Endothelial cell of umbilical vein (primary cell): ENCODE measurements around the gene IFITM5. TPM values are rescaled to one million over a fixed set of nuclear protein-coding genes. Genes with fewer than 3 reads are reported as not detected.

ENCODE experiments used
- BruUV-seq: library from RNA; stranded (reverse); fragments of 400-500 nt; replicated peaks from 2 replicates; lab custom pipeline; 2021; lab: Mats Ljungman, UMichigan
- CTCF ChIA-PET: fragments of 300-600, 350-600 bp; sonication (Branson Sonifier 250); formaldehyde crosslinking; loops from one replicate; lab custom pipeline; 2021; ENCODE audit warnings: antibody characterized with exemption, inconsistent platforms; lab: Charles Lee
- POLR2A ChIA-PET: fragments of 300-600, 350-600 bp; sonication (Branson Sonifier 250); formaldehyde crosslinking; loops from one replicate; lab custom pipeline; 2021; ENCODE audit warnings: antibody characterized with exemption, inconsistent platforms; lab: Charles Lee
- DNase-seq: peaks from one replicate; pipeline ENCODE4 v3.0.0-alpha.2; 2011; ENCODE audit warnings: low read depth, low spot score
- FAIRE-seq: peaks from 2 replicates; lab custom pipeline; 2011; peaks lifted over from hg19 to GRCh38; lab: Jason Lieb, UNC
- H2AFZ ChIP-seq: 2 replicates; pipeline ENCODE4 v1.6.0; 2012; ENCODE audit warnings: low read depth, low read length, control low read depth, inconsistent platforms
- H3K27ac ChIP-seq: 2 replicates; pipeline ENCODE4 v1.5.1; 2011; ENCODE audit warnings: low read depth, mild to moderate bottlenecking, control low read depth, low read length, moderate library complexity; ENCODE audit not compliant: insufficient read depth
- H3K27me3 ChIP-seq, 2 experiments: 2 replicates each; pipeline versions ENCODE4 v1.6.0 to v1.6.1; 2011; ENCODE audit warnings: low read length in 2 of 2, mixed read lengths in 1 of 2; ENCODE audit not compliant: control insufficient read depth in 2 of 2, insufficient read depth in 2 of 2
- H3K36me3 ChIP-seq, 2 experiments: 2 replicates in 1 of 2; 3 replicates in 1 of 2; pipeline ENCODE4 v1.5.1; 2011; ENCODE audit warnings: low read length in 2 of 2, mild to moderate bottlenecking in 1 of 2, moderate library complexity in 1 of 2; ENCODE audit not compliant: control insufficient read depth in 2 of 2, insufficient read depth in 2 of 2; ENCODE audit errors: extremely low read depth in 1 of 2
- H3K4me1 ChIP-seq: 3 replicates; pipeline ENCODE4 v1.5.1; 2011; ENCODE audit warnings: mild to moderate bottlenecking, low read length; ENCODE audit not compliant: control insufficient read depth, insufficient read depth; ENCODE audit errors: extremely low read depth
- H3K4me2 ChIP-seq: 2 replicates; pipeline ENCODE4 v1.6.1; 2011; ENCODE audit warnings: low read length, control low read depth, mixed read lengths; ENCODE audit not compliant: insufficient read depth
- H3K4me3 ChIP-seq, 3 experiments: fragments of 200-600 bp in 1 of 3; sonication (generic), shearing (Covaris generic) in 1 of 3; replicated peaks in 1 of 3; 2 replicates each; pipeline ENCODE4 v1.5.1; 2011 to 2016; ENCODE audit warnings: control low read depth in 3 of 3, low read length in 3 of 3, mild to moderate bottlenecking in 2 of 3, inconsistent platforms in 1 of 3, low read depth in 1 of 3, moderate library complexity in 1 of 3; ENCODE audit not compliant: insufficient read depth in 1 of 3
- H3K79me2 ChIP-seq: 2 replicates; pipeline ENCODE4 v1.6.0; 2012; ENCODE audit warnings: low read length, inconsistent platforms; ENCODE audit not compliant: control insufficient read depth, insufficient read depth
- H3K9ac ChIP-seq: replicated peaks from 2 replicates; pipeline ENCODE3; 2011; ENCODE audit warnings: low read length, control low read depth; ENCODE audit not compliant: insufficient read depth; ENCODE audit errors: extremely low read depth
- H3K9me1 ChIP-seq: replicated peaks from 3 replicates; pipeline ENCODE4 v1.6.0; 2011; ENCODE audit warnings: mild to moderate bottlenecking, low read length; ENCODE audit not compliant: control insufficient read depth, insufficient read depth; ENCODE audit errors: extremely low read depth
- H3K9me3 ChIP-seq: replicated peaks from 2 replicates; pipeline ENCODE4 v1.5.1; 2012; ENCODE audit warnings: low read length, inconsistent platforms; ENCODE audit not compliant: control insufficient read depth, insufficient read depth
- H4K20me1 ChIP-seq: replicated peaks from 2 replicates; pipeline ENCODE3; 2011; ENCODE audit warnings: mild to moderate bottlenecking, low read length; ENCODE audit not compliant: control insufficient read depth, insufficient read depth; ENCODE audit errors: extremely low read depth
- EZH2 ChIP-seq: IDR thresholded peaks from 2 replicates; pipeline ENCODE4 v1.6.1; 2012; ENCODE audit warnings: borderline replicate concordance, low read depth, mild to moderate bottlenecking, moderate library complexity, low read length, inconsistent platforms; ENCODE audit not compliant: severe bottlenecking
- FOS ChIP-seq: IDR thresholded peaks from 2 replicates; pipeline ENCODE4 v1.6.1; 2011; ENCODE audit warnings: mild to moderate bottlenecking, low read length, moderate library complexity, borderline replicate concordance; ENCODE audit not compliant: insufficient read depth
- GATA2 ChIP-seq: IDR thresholded peaks from 2 replicates; pipeline ENCODE4 v1.7.0; 2011; ENCODE audit warnings: low read depth, mild to moderate bottlenecking, moderate library complexity, mixed read lengths, low read length; ENCODE audit not compliant: insufficient read length, insufficient read depth
- JUN ChIP-seq: IDR thresholded peaks from 2 replicates; pipeline ENCODE4 v1.6.1; 2011; ENCODE audit warnings: borderline replicate concordance, low read depth; ENCODE audit not compliant: insufficient read length, insufficient read depth
- MYC ChIP-seq: IDR thresholded peaks from one replicate; pipeline ENCODE4 v1.6.1; 2011; ENCODE audit warnings: mild to moderate bottlenecking, low read depth, low read length
- POLR2A ChIP-seq: IDR thresholded peaks from 2 replicates; pipeline ENCODE4 v1.6.1; 2012; ENCODE audit warnings: low read depth, mild to moderate bottlenecking, control low read depth, low read length
- POLR2AphosphoS5 ChIP-seq: IDR thresholded peaks from 2 replicates; pipeline ENCODE4 v1.6.1; 2012; ENCODE audit warnings: low read depth, mild to moderate bottlenecking, control low read depth, low read length, moderate library complexity; ENCODE audit not compliant: insufficient read depth
- dilution Hi-C: fragments of 300-500 bp; cut with MboI; formaldehyde crosslinking; loops from one replicate; pipeline ENCODE4 v1.15.0; 2019; ENCODE audit warnings: low sequenced_read_pairs; ENCODE audit not compliant: extremely low pct_ligation_motif_present
- intact Hi-C: fragments of 100-400 bp; cut with micrococcal nuclease; formaldehyde crosslinking; loops from one replicate; pipeline ENCODE4 v1.10.0; 2022
- polyA plus RNA-seq, 4 experiments: library from polyadenylated mRNA; depleted of rRNA in 3 of 4; stranded (reverse) in 3 of 4; unstranded in 1 of 4; fragments of >200 nt; gene quantifications; 2 replicates each; pipeline versions ENCODE4 v1.2.1 to v1.2.3, GENCODE V29; 2011 to 2012; ENCODE audit warnings: missing spikeins in 1 of 4
- total RNA-seq: library from RNA; stranded (reverse); gene quantifications from 2 replicates; pipeline ENCODE4 v1.2.3, GENCODE V29; 2021
- TF ChIP-seq, protein P1 (sequence below): IDR thresholded peaks from 2 replicates; pipeline ENCODE4 v1.6.1; 2011; ENCODE audit not compliant: insufficient read depth, insufficient read length
- TF ChIP-seq, protein P2 (sequence below), 2 donors: IDR thresholded peaks; 1 replicate in 1 of 2; 2 replicates in 1 of 2; pipeline ENCODE4 v1.5.1; 2011; ENCODE audit warnings: low read length in 2 of 2, mild to moderate bottlenecking in 2 of 2, moderate library complexity in 2 of 2, control low read depth in 1 of 2, inconsistent platforms in 1 of 2, low read depth in 1 of 2; ENCODE audit not compliant: insufficient read depth in 1 of 2; ENCODE audit errors: extremely low read depth in 1 of 2

Gene IFITM5
- total and polyA plus RNA-seq, 2 donors (not counting 3 experiments of a cell fraction or from before 2014, with no cell fraction given) = not detected

DNA sequence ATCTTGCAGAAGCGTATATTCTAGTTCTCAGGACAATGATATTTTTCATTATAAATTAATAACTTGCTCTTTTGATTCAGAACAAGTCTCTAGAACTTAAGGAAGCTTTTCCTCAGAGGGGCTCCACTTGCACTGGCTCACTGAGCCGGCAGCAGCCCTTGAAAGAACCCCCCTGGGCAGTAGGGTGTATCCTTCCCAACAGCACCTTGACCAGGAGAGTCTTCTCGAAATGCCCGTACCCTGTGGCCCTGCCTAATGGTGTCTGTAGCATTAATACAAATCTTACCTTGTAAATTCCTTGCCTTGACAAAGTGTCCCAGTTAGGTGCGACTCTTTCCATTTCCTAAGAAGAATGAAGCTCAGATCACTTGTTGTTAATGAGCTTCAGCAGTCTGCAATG is 49.1 kb downstream of the IFITM5 start:
- intact Hi-C loops (loop anchor here (2.0 to 5.0 kb wide), 2 partner anchors 107 to 197 kb away; no protein-coding TSS in a partner anchor), dilution Hi-C loops (no loop called here)
- Histone ChIP-seq H3K4me2 (no peak overlapping the region), H3K9me1 (no peaks in the 10 kb centered on the region), H3K36me3 (peaks cover 23 to 50% of the 10 kb centered on the region in 2 experiments), H3K27me3 (no peaks in the 10 kb centered on the region), H3K9ac (no peak overlapping the region), H3K4me3 (no peak overlapping the region), H4K20me1 (no peaks in the 10 kb centered on the region), H3K27ac (no peak overlapping the region), H3K9me3 (no peaks in the 10 kb centered on the region), H3K4me1 (no peaks in the 10 kb centered on the region), H3K79me2 (no peaks in the 10 kb centered on the region), H2AFZ (no peak overlapping the region)
- no peak for FAIRE-seq
- TF ChIP-seq GATA2 = no peak
- no peak for TF ChIP-seq POLR2AphosphoS5
- TF ChIP-seq, protein P1, sequence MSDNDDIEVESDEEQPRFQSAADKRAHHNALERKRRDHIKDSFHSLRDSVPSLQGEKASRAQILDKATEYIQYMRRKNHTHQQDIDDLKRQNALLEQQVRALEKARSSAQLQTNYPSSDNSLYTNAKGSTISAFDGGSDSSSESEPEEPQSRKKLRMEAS = no peak
- no peak for TF ChIP-seq EZH2
- no peak for TF ChIP-seq MYC
- no peak for TF ChIP-seq JUN
- no peak for TF ChIP-seq FOS
- TF ChIP-seq, protein P2, sequence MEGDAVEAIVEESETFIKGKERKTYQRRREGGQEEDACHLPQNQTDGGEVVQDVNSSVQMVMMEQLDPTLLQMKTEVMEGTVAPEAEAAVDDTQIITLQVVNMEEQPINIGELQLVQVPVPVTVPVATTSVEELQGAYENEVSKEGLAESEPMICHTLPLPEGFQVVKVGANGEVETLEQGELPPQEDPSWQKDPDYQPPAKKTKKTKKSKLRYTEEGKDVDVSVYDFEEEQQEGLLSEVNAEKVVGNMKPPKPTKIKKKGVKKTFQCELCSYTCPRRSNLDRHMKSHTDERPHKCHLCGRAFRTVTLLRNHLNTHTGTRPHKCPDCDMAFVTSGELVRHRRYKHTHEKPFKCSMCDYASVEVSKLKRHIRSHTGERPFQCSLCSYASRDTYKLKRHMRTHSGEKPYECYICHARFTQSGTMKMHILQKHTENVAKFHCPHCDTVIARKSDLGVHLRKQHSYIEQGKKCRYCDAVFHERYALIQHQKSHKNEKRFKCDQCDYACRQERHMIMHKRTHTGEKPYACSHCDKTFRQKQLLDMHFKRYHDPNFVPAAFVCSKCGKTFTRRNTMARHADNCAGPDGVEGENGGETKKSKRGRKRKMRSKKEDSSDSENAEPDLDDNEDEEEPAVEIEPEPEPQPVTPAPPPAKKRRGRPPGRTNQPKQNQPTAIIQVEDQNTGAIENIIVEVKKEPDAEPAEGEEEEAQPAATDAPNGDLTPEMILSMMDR (IDR thresholded peaks at IDR 0.05; ENCODE audit: extremely low read depth in 1 of 2, insufficient read depth in 1 of 2, low read depth in 1 of 2, low read length in 2 of 2) = no peak
- no peak for TF ChIP-seq POLR2A
- DNase-seq = no peak
- ChIA-PET CTCF (interaction anchor here (0.6 to 5.0 kb wide), 30 partner anchors 11 to 200 kb away, joined by 3 to 71 read pairs (median 6); partner anchors contain the start of genes BET1L, NLRP6, PGGHG and PSMD13), POLR2A (interaction anchor here (0.6 kb wide), 1 partner anchor 147 kb away, joined by 3 read pairs; no protein-coding TSS in a partner anchor)
- BruUV-seq = no TSS peak
